ENCODE measurements around the gene DLK2.

DNA sequence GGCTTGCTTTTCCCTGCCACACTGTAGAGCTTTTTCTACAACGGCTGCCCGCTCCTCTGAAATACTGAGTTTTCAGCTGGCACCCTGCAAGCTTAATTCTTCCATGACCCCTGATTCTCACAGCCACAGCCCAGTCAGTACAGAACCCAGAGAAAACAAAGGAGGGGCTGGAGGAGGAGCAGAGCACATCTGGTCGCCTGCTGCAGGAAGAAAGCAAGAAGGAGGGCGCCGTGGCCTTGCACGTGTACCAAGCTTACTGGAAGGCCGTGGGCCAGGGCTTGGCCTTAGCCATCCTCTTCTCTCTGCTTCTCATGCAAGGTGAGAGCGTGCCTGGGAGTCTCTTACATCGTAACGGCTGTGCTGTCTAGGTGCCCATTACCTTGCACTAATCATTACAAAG, 11.3 kb downstream of the DLK2 start:
- no peak for TF ChIP-seq POLR2A (IDR thresholded peaks at IDR 0.05; ENCODE audit: extremely low read depth, insufficient read length)
- TF ChIP-seq, protein P1, sequence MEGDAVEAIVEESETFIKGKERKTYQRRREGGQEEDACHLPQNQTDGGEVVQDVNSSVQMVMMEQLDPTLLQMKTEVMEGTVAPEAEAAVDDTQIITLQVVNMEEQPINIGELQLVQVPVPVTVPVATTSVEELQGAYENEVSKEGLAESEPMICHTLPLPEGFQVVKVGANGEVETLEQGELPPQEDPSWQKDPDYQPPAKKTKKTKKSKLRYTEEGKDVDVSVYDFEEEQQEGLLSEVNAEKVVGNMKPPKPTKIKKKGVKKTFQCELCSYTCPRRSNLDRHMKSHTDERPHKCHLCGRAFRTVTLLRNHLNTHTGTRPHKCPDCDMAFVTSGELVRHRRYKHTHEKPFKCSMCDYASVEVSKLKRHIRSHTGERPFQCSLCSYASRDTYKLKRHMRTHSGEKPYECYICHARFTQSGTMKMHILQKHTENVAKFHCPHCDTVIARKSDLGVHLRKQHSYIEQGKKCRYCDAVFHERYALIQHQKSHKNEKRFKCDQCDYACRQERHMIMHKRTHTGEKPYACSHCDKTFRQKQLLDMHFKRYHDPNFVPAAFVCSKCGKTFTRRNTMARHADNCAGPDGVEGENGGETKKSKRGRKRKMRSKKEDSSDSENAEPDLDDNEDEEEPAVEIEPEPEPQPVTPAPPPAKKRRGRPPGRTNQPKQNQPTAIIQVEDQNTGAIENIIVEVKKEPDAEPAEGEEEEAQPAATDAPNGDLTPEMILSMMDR (IDR thresholded peaks at IDR 0.05; ENCODE audit: low read depth, low read length), result no peak

All from NB4 (cell line).